ENCODE results near the gene CYP11A1. TPM values are rescaled to one million over a fixed set of nuclear protein-coding genes. Genes with fewer than 3 reads are reported as not detected.

CYP11A1 gene
- total RNA-seq (2014; rRNA removed; shearing (Covaris generic)) = not detected in 2 replicates
- 0.46 and 1.6 TPM in 2 replicates for polyA plus RNA-seq (2015; cell fraction: cytosol; rRNA removed)
- polyA plus RNA-seq (2015; cell fraction: nucleus; rRNA removed) = not detected in 2 replicates

DNA sequence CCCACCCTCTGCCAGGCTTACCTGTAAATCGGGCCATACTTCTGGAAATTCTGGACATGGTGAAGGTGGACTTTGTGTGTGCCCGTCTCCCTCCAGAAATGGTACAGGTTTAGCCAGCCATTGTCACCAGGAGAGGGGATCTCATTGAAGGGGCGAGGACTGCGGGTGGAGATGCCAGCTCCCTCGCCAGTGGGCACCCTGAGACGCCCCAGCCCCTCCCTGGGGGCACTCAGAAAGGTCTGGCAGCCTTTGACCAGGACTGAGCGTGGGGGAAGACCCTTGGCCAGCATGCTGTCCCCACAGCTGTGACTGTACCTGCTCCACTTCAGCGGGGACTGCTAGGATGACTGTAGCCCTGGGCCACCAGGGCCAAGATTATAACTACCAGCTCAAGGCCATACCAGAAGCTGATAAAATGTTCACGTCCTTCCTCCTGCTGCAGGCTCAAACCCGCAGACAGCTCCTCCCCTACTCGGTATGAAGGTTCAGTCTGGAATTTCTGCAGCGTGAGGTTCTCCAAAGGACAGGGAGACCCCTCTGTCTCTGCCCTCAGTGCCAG, at the start of gene CYP11A1:
CYP11A1 (minus strand) TSS at position 351 of the 559 bp plus-strand sequence; CDS start at position 290, 61 bp downstream.
- DNase-seq (ENCODE audit: low read depth, low spot score) = no peak
- in situ Hi-C loops (cut with HindIII; ENCODE audit: low pct_unique_long_range_greater_than_20kb, low sequenced_read_pairs) = no loop called here

GRCh38 chr15:74417225-74417624, 49.8 kb upstream of the CYP11A1 start:
- no peak for DNase-seq (ENCODE audit: low read depth, low spot score)

DNA sequence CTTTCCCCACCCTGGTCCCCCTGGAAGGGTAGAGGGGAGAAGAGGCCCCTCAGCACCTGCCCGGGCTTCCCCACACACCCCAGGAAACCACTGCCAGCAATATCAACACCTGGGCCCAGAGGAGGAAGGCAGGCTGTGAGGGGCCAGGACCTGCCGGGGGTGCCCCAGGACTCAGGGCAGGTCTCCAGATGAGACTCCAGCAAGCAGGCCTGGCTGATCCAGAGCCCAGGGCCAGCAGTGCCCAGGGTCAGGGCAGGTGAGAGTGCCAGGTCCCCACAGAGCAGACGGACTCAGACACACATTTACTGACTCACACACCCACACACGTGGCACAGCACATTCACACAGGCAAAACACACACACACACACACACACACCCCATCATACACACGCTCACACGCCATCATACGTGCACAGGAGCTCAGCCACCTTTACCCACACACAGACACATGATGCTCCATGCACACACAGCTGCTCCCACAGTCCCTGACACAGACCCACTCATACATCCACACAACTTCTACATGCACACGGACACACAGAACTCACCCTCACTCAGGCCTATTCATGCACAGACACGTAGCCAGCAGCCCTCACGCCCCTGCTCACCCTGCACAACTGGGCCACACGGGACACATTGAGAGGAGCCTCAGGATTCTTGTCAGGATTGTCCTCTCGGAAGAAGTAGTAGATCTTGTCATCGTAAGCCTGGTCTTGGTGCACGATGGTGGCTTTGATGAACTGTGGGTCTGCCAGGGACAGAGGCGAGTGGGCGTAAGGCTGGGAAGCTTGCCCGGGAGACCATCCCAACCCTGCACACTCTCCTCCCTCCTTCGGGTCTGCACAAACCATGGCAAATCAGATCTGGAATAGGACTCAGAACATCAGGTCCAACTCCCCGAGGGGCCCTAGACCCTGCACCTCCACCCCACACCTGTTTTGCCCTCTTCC, 48.8 kb upstream of the CYP11A1 start:
- in situ Hi-C loops (cut with HindIII; ENCODE audit: low pct_unique_long_range_greater_than_20kb, low sequenced_read_pairs) = no loop called here
- DNase-seq (ENCODE audit: low read depth, low spot score) = no peak

More at GRCh38 chr15:74417225-74417624, 49.8 kb upstream of the CYP11A1 start:
- in situ Hi-C loops (cut with HindIII; ENCODE audit: low pct_unique_long_range_greater_than_20kb, low sequenced_read_pairs) = no loop called here

DNA sequence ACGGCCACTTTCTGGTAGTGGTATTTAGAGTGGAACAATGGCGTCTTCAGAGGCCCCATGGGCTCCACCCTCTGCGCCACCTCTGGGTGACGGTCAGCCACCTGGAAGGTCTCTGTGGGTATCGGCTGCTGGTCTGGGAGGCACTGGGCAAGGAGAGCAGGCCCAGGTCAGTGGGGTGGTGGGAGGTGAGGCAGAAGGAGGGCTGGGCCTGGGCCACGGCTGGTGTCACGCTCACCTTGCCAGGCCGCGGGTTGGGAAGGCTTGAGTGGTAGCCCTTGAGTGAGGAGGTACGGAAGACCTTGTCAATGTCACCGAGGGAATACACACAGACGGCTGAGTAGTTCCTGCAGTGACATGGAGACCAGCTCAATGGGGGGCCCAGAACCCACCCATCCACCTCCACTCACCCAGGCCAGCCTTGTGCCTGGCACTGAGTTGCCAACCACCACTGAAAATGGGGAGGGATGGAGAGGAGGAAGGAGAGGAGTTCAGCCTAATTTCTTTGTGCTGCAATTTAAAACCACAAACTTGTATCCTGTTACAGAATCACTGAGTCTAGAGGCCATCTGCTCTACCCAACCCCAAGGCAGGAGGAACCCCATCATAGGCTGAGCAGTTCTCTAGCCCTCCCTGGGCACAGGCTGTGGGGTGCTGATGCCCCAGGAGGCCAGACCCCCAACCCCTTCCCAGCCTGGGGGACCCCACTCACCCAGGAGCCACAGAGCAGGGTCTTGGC, 47.3 kb upstream of the CYP11A1 start:
- in situ Hi-C loops (cut with HindIII; ENCODE audit: low pct_unique_long_range_greater_than_20kb, low sequenced_read_pairs) = no loop called here
- DNase-seq (ENCODE audit: low read depth, low spot score) = no peak

- no peak for DNase-seq (ENCODE audit: low read depth, low spot score)
- in situ Hi-C loops (cut with HindIII; ENCODE audit: low pct_unique_long_range_greater_than_20kb, low sequenced_read_pairs) = no loop called here
Observed at GRCh38 chr15:74414081-74414580, 46.7 kb upstream of the CYP11A1 start.

DNA sequence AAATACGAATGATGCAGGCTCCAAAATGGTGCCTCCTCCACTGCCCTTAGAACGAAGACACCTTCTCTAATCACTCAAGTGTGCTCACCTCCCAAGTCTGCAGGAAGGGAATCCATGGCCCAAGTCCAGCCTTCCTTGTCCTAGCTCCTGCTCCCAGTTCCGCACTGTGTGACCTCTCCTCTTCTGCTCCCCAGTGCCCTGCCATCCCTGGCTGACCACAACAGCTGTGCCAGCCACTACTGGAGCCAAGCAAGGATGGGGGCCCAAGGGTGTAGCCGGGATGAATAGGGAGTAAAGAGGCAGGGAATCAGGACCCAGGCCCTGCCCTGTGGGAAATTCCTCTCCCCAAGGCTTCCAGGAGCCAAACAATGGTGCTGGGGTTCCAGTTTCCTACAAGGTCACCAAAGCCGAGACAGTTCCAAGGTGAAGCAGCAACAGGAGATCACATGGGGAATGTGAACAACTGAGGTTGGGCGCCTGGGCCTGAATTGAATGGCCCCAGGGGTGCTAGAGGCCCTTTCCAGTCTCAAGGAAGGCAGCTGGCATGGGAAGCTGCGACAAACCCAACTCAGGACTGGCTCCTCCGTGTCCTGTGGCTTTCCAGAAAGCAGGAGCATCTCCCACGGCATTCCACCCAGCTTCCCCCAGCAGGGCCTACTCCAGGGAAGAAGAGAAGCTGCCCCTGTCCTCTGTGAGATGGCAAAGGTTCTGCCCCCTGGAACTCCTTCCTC, 46.1 kb upstream of the CYP11A1 start:
- DNase-seq (ENCODE audit: low read depth, low spot score) = no peak
- in situ Hi-C loops (cut with HindIII; ENCODE audit: low pct_unique_long_range_greater_than_20kb, low sequenced_read_pairs) = no loop called here

DNA sequence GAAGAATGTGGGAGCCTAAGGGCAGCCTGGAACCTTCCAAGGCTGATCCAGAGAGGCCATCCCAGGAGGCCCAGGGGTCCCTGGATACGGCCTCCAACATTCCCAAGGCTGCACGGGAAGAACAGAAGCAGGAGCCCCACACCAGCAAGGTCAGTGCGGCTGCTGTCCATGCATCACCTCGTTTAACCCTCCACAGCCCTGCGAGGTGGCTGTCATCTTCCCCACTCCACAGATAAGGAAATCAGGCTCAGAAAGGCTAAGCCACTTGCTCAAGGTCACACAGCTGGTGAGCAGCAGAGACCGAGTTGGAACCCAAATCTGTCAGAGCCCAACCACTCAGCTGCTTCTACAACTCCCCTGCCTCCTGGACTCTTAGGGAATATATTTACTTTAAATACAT, 44.7 kb upstream of the CYP11A1 start:
- DNase-seq (ENCODE audit: low read depth, low spot score) = no peak
- in situ Hi-C loops (cut with HindIII; ENCODE audit: low pct_unique_long_range_greater_than_20kb, low sequenced_read_pairs) = no loop called here

GRCh38 chr15:74411686-74412085, 44.2 kb upstream of the CYP11A1 start:
- in situ Hi-C loops (cut with HindIII; ENCODE audit: low pct_unique_long_range_greater_than_20kb, low sequenced_read_pairs) = no loop called here
- DNase-seq (ENCODE audit: low read depth, low spot score) = no peak

DNA sequence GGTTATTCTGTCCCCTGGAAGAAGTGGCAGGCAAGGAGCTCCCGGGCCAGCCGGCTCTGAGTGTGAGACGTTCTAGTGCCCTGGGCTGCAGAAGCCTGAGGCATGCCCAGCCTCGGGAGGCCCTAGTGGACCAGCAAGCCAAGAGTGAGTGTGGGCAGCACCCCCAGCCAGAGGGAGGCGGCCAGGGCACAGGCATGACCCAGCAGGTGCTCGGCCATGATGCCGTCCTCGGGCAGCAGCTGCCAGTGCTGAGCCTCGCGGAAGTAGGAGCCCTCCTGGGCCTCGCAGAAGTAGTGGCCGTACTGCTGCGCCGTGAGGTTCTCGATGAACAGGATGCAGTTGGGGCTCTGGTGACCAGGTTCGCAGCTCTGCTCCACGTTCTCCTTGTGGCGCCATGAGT, 43.1 kb upstream of the CYP11A1 start:
- no peak for DNase-seq (ENCODE audit: low read depth, low spot score)
- in situ Hi-C loops (cut with HindIII; ENCODE audit: low pct_unique_long_range_greater_than_20kb, low sequenced_read_pairs) = no loop called here

DNA sequence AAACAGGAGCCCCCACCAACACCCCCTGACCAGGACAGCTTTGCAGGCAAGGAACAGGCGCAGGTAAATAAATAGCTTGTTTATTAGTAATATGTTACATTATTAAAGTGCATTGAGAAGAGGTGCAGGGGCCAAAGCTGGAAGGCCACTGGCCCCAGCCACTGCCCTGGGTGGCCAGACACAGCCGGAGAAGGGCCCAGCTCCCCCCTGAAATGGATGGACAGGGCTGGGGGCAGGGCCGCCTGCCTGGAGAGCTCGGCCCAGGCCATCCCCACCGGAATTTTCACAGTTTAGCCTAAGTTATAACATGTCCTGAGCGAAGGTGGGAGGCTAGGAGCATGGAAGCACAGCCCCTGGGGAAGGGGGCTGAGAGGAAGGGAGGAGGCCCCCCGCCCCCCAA, 41.8 kb upstream of the CYP11A1 start:
- no peak for DNase-seq (ENCODE audit: low read depth, low spot score)
- in situ Hi-C loops (cut with HindIII; ENCODE audit: low pct_unique_long_range_greater_than_20kb, low sequenced_read_pairs) = no loop called here

- no peak for DNase-seq (ENCODE audit: low read depth, low spot score)
- in situ Hi-C loops (cut with HindIII; ENCODE audit: low pct_unique_long_range_greater_than_20kb, low sequenced_read_pairs) = no loop called here
Observed at GRCh38 chr15:74408815-74409214, 41.4 kb upstream of the CYP11A1 start.

- in situ Hi-C loops (cut with HindIII; ENCODE audit: low pct_unique_long_range_greater_than_20kb, low sequenced_read_pairs) = no loop called here
- no peak for DNase-seq (ENCODE audit: low read depth, low spot score)
Observed at GRCh38 chr15:74408385-74408784, 40.9 kb upstream of the CYP11A1 start.

DNA sequence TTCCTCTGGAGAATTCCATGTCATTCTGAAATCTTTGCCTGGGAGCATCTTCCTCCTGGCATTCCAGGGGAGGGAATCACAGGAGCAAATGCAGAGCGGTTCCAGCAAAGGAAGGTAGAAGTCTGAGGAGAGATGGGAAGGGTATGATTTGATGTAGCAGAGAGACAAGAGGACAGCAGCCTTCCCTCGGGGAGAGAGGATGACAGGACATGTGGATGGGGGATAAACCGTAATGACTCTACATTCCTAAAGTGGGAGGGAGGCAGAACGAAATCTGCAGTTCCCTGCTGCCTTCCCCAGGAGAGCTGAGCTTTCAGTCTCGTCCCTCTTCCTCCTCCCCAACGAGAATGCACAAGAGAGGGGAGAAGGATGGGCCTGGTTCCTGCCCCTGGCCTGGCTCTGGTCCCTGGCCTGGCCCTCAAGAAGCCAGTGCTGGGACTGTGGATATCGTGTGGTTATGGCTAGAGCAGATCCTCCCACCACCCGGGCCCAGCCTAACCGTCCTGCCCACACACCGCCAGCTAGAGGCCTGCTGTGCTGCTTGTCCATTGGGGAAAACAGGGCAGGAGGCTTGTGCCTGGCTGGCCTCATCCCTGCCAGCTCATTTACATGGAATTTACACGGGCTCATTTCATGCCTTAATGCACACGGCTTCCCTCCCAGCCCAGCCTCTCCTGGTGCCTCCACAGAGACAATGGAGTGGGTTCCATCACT, 39.7 kb upstream of the CYP11A1 start:
- DNase-seq (ENCODE audit: low read depth, low spot score) = no peak
- in situ Hi-C loops (cut with HindIII; ENCODE audit: low pct_unique_long_range_greater_than_20kb, low sequenced_read_pairs) = no loop called here

- DNase-seq (ENCODE audit: low read depth, low spot score) = no peak
- in situ Hi-C loops (cut with HindIII; ENCODE audit: low pct_unique_long_range_greater_than_20kb, low sequenced_read_pairs) = no loop called here
Observed at GRCh38 chr15:74406517-74406916, 39.1 kb upstream of the CYP11A1 start.

DNA sequence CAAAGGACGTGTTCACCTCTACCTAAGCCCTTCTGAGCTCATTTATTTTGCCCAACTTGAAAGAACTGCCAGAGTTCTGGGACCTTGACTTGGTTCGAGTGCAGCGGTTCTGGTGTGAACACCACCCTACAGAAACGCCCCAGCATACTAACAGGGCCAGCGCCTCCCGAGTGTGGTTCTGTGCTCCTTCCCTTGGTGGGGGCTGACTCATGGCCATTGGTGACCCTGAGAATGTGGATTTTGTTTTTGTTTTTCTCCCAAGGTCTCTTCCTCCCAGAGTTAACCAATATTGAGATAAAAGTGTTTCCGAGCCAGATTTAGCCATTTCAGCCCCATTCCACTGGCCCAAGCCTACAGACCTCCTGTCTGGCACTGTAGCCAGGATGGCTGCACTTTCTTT, 38.4 kb upstream of the CYP11A1 start:
- in situ Hi-C loops (cut with HindIII; ENCODE audit: low pct_unique_long_range_greater_than_20kb, low sequenced_read_pairs) = no loop called here
- DNase-seq (ENCODE audit: low read depth, low spot score) = no peak

GRCh38 chr15:74403991-74404563, 36.6 kb upstream of the CYP11A1 start:
- in situ Hi-C loops (cut with HindIII; ENCODE audit: low pct_unique_long_range_greater_than_20kb, low sequenced_read_pairs) = no loop called here

GRCh38 chr15:74403588-74403919, 36.1 kb upstream of the CYP11A1 start:
- no peak for DNase-seq (ENCODE audit: low read depth, low spot score)
- in situ Hi-C loops (cut with HindIII; ENCODE audit: low pct_unique_long_range_greater_than_20kb, low sequenced_read_pairs) = no loop called here

More at GRCh38 chr15:74403991-74404563, 36.6 kb upstream of the CYP11A1 start:
- DNase-seq (ENCODE audit: low read depth, low spot score) = no peak
